Effector memory CD4-positive, alpha-beta T cell (primary cell): ENCODE data around the gene SAMD8.

Experiments used
- DNase-seq, 3 donors: peaks; one replicate each; pipeline ENCODE4 v3.0.0-alpha.2; 2020
- H3K27ac ChIP-seq: 2 replicates; pipeline ENCODE4 v1.7.0; 2013; ENCODE audit warnings: mild to moderate bottlenecking, low read length, moderate library complexity; ENCODE audit not compliant: insufficient read depth, poor library complexity, severe bottlenecking
- H3K27me3 ChIP-seq: replicated peaks from 2 replicates; pipeline ENCODE4 v1.7.0; 2013; ENCODE audit warnings: mild to moderate bottlenecking, low read length; ENCODE audit not compliant: insufficient read depth, control insufficient read depth, poor library complexity, severe bottlenecking
- H3K36me3 ChIP-seq: 2 replicates; pipeline ENCODE4 v1.7.0; 2013; ENCODE audit warnings: mild to moderate bottlenecking, low read length, moderate library complexity; ENCODE audit not compliant: control insufficient read depth, insufficient read depth
- H3K4me1 ChIP-seq: 2 replicates; pipeline ENCODE4 v1.7.0; 2013; ENCODE audit warnings: low read length, mild to moderate bottlenecking; ENCODE audit not compliant: control insufficient read depth, insufficient read depth, poor library complexity, severe bottlenecking
- H3K4me3 ChIP-seq: 2 replicates; pipeline ENCODE4 v1.7.0; 2013; ENCODE audit warnings: low read length, low read depth, mild to moderate bottlenecking; ENCODE audit not compliant: insufficient read depth, poor library complexity, severe bottlenecking
- H3K9me3 ChIP-seq: 2 replicates; pipeline ENCODE4 v1.7.0; 2013; ENCODE audit warnings: mild to moderate bottlenecking, low read length, moderate library complexity; ENCODE audit not compliant: control insufficient read depth

Gene SAMD8

GRCh38 chr10:75083972-75084833 is 27.3 kb upstream of the SAMD8 start:
- no peaks in the 10 kb centered on the region for H3K27me3 ChIP-seq
- DNase-seq = no peak
- H3K9me3 ChIP-seq = no peaks in the 10 kb centered on the region
- no peak overlapping the region for H3K27ac ChIP-seq
- H3K4me1 ChIP-seq = no peaks in the 10 kb centered on the region
- H3K4me3 ChIP-seq = no peak overlapping the region
- no peaks in the 10 kb centered on the region for H3K36me3 ChIP-seq

DNA sequence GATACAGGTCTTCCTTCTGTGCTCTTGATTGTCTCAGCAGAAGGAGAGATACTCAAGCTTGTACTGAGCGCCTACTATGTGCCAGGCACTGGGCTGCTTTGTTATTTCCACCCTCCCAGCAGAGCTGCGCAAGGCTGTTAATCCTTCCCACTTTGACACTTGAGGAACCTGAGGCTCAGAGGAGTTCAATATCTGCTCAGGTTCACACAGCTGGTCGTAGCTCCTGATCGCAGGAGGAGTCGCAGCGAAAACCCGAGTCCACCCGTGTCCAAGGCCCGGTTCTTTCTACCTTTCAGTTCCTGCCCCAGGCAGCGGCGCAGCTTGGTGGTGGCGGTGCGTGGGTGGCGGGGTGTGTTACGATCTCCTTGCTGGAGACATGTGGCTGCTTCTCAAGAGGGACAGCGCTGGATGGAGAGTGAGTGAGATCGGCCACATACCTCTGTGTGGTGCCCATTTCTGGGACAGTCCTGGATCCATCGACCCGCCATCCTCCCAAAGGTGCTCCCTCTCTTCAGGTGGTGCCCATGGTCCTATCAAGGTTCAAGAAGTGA is 26.5 kb upstream of the SAMD8 start:
- no peaks in the 10 kb centered on the region for H3K36me3 ChIP-seq
- H3K27me3 ChIP-seq = no peaks in the 10 kb centered on the region
- DNase-seq = no peak

GRCh38 chr10:75086278-75086934 is 25.1 kb upstream of the SAMD8 start:
- Histone ChIP-seq H3K4me1 (no peaks in the 10 kb centered on the region), H3K4me3 (no peak overlapping the region), H3K27me3 (no peaks in the 10 kb centered on the region), H3K36me3 (no peaks in the 10 kb centered on the region), H3K9me3 (no peaks in the 10 kb centered on the region), H3K27ac (no peak overlapping the region)
- no peak for DNase-seq

More for the DNA sequence above, 26.5 kb upstream of the SAMD8 start:
- Histone ChIP-seq H3K27ac (no peak overlapping the region), H3K4me1 (no peaks in the 10 kb centered on the region), H3K9me3 (no peaks in the 10 kb centered on the region), H3K4me3 (no peak overlapping the region)

DNA sequence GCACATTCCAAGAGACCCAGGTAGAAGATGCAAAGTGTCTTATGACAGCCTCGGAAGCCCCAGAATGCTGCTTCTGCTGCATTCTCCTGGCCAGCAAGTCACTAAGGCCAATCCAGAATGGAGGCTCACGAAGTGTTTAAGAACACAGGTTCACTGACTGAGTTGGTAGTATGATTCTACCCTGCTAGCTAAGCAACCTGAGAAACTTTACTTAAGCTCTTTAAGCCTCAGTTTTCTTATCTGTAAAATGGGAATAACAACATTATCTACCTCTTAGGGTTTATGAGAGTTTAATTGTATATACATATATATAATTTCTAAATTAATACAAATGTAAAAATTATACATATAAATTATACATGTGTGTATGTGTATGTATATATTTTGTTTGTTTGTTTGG is 22.8 kb upstream of the SAMD8 start:
- H3K9me3 ChIP-seq = no peaks in the 10 kb centered on the region
- H3K36me3 ChIP-seq = no peaks in the 10 kb centered on the region
- H3K4me1 ChIP-seq = no peaks in the 10 kb centered on the region
- H3K27ac ChIP-seq = no peak overlapping the region
- no peak for DNase-seq
- no peaks in the 10 kb centered on the region for H3K27me3 ChIP-seq
- no peak overlapping the region for H3K4me3 ChIP-seq

DNA sequence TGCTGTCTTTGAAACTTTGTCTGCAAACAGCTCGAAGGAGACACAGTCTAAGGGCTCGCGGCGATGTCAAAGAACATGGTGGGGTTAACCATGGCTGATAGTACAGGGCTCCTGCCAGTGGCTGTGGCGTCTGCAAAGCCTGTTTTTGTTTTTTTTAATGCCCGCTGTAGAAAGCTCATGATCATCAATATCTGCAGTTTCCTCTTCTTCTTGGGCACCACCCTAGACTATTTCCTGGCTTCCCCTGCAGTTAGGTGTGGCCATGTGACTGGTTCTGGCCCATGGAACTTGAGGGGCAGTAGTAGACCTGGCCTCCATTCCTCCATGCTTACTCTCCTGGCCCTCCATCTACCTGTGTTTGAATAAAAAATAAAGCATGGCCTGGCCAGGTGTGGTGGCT is 21.8 kb upstream of the SAMD8 start:
- Histone ChIP-seq H3K27me3 (no peaks in the 10 kb centered on the region), H3K4me1 (no peaks in the 10 kb centered on the region), H3K27ac (no peak overlapping the region), H3K36me3 (no peaks in the 10 kb centered on the region), H3K4me3 (no peak overlapping the region), H3K9me3 (no peaks in the 10 kb centered on the region)
- no peak for DNase-seq

DNA sequence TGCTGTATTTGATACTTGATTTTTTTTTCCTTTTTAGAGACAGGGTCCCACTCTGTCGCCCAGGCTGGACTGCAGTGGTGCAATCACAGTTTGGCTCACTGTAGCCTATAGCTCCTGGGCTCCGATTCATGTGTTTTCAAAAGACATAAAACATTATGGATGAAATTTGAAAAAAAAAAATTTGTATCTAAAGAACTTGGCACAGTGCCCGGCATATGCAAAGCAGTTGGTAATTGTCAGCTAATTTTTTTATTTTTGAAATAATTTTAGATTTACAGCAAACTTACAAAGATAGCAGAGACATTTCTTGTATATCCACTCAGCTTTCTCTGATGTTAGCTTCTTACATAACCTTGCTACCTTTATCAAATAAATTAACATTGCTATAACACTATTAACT is 20.3 kb upstream of the SAMD8 start:
- Histone ChIP-seq H3K4me3 (no peak overlapping the region), H3K9me3 (no peaks in the 10 kb centered on the region), H3K27ac (no peak overlapping the region), H3K4me1 (no peaks in the 10 kb centered on the region), H3K27me3 (no peaks in the 10 kb centered on the region), H3K36me3 (no peaks in the 10 kb centered on the region)
- no peak for DNase-seq

DNA sequence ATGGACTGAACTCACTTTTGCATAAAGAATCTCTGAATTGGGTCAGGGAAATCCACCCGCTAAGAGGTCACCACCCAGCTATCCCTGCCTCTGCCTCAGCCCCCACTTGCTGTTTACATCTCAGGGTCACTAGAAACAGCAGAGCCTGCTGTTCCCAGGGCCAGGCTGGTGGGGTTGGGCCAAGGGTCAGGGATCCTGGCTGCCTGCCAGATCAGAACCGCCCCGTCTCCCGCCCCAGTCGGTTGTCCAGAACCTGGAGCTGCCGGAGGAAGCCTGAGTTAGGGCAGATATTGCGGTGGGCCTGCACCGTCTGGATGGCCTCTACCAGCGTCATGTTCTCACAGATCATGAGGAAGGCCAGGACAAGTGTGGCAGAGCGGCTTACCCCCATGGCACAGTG is 17.0 kb upstream of the SAMD8 start:
- no peaks in the 10 kb centered on the region for H3K4me1 ChIP-seq
- H3K27ac ChIP-seq = no peak overlapping the region
- H3K27me3 ChIP-seq = no peaks in the 10 kb centered on the region
- no peaks in the 10 kb centered on the region for H3K36me3 ChIP-seq
- H3K9me3 ChIP-seq = no peaks in the 10 kb centered on the region
- DNase-seq = no peak
- no peak overlapping the region for H3K4me3 ChIP-seq

- Histone ChIP-seq H3K27me3 (no peaks in the 10 kb centered on the region), H3K27ac (no peak overlapping the region), H3K9me3 (no peaks in the 10 kb centered on the region), H3K4me3 (no peak overlapping the region), H3K4me1 (peaks cover 5% of the 10 kb centered on the region), H3K36me3 (no peaks in the 10 kb centered on the region)
- DNase-seq = no peak
Measured at GRCh38 chr10:75095631-75096030, 15.8 kb upstream of the SAMD8 start.

DNA sequence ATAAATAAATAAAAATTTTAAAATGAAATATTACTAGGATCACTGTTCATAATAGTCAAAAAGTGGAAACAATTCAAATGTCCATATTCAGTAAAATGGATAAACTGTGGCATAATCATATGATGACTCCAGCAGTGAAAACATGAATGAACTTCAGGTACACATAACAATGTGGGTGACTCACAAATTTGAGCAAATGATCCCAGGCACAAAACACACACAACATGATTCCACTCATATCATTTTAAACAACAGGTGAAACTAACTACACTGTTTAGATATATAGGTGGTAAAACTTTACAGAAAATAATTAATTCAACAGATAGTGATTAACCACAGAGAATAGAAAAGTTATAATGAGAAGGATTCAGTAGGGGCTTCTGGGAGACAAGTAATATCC is 14.7 kb upstream of the SAMD8 start:
- H3K36me3 ChIP-seq = no peaks in the 10 kb centered on the region
- no peak overlapping the region for H3K27ac ChIP-seq
- peaks cover 5% of the 10 kb centered on the region for H3K4me1 ChIP-seq
- DNase-seq = no peak
- H3K9me3 ChIP-seq = no peaks in the 10 kb centered on the region
- H3K27me3 ChIP-seq = no peaks in the 10 kb centered on the region
- H3K4me3 ChIP-seq = no peak overlapping the region

DNA sequence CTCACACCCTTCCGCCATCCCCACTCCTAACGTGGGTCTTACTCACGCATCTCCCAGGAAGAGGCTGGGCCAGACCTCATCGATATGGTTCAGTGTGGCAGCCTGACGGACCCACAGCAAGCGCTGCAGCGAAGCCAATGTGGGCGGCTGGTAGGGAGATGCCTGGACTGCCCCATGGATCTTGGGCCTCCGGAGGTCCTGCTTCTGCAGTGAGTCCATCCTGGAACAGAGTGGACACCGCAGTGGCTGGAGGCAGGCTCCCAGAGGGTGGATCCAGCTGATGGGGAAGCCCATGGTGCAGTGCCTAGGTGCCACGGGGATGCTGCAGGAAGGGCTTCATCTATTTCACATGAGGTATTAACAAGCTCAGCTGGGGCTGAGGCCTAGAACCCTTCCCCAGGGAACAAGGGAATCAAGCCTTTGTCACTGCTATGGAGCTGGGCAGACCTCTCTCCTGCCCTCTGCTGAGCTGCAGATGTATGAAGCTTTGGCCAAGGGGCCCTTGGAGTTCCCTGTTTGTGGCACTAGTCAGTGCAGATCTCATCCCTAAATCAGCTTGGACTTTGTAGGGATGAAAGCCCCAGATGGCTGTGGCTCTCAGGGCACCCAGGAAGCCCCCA is 13.7 kb upstream of the SAMD8 start:
- H3K27ac ChIP-seq = no peak overlapping the region
- DNase-seq = no peak
- no peaks in the 10 kb centered on the region for H3K27me3 ChIP-seq
- H3K4me3 ChIP-seq = no peak overlapping the region
- H3K36me3 ChIP-seq = no peaks in the 10 kb centered on the region
- peaks cover 5% of the 10 kb centered on the region for H3K4me1 ChIP-seq
- H3K9me3 ChIP-seq = no peaks in the 10 kb centered on the region
